GM21367 (cell line): ENCODE measurements around the gene ATXN7.

ENCODE experiments used
- ATAC-seq: cut with Tn5 transposase; IDR thresholded peaks from one replicate; pipeline ENCODE4 v1.9.1; 2021; ENCODE audit not compliant: unreplicated experiment

The ATXN7 gene

DNA sequence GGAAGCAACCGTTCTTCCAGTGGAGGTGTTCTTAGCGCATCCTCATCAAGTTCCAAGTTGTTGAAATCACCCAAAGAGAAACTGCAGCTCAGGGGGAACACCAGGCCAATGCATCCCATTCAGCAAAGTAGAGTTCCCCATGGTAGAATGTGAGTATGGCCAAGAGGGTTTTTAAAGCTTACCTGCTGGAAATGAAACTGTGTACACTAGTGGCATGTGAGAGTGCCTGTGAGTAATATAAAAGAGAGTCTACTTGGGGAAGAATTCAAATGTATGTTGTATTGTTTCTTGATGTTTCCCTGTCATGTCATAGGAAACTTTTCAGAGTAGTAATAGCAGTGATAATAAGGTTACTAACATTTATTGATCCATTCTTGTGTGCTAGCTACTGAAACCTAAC is 116.4 kb downstream of the ATXN7 start:
- no peak for ATAC-seq

DNA sequence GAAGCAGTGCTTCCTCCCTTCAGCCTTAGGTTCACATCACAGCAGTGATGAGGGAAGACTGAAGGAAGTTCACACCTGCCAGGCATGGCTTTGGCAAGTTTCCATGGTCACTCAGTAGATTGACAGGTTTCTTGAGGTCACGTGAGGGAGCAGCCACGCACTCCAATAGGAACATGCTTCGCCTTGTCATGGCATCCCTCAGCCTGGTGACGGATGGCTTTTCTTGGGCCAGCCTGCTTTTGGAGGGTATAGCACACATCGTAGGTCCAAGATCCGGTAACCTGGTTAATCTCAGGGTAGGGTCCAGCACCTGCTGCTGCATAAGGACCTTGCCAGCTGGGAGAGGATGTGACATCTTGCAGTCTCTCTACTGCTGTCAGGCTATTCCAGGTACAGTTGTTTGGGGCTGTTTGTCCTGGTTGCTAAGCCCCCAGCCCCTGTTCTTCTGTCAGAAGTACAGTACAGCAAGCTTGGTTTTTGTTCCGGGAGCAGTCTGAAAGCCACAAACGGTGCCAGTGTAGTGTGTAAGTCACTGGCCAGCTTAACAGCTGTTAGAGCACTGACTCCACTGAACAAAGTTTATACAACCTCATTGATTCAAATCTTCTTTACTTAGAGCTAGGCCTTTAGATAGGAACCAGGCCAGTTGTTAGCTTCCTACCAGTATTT is 117.3 kb downstream of the ATXN7 start:
- no peak for ATAC-seq

DNA sequence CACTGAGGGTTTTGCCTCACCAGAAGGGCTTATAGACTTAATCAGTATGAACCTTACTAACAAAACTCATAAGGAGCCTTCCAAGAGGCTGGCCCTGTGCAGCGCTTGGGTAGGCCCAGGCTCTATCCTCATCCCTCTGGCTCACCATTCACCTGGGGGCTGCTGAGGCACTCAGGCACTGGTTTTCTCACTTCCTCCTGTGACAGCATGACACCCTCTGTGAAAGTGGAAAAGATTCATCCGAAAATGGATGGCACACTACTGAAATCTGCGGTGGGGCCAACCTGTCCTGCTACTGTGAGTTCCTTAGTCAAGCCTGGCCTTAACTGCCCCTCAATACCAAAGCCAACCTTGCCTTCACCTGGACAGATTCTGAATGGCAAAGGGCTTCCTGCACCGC is 118.3 kb downstream of the ATXN7 start:
- no peak for ATAC-seq

DNA sequence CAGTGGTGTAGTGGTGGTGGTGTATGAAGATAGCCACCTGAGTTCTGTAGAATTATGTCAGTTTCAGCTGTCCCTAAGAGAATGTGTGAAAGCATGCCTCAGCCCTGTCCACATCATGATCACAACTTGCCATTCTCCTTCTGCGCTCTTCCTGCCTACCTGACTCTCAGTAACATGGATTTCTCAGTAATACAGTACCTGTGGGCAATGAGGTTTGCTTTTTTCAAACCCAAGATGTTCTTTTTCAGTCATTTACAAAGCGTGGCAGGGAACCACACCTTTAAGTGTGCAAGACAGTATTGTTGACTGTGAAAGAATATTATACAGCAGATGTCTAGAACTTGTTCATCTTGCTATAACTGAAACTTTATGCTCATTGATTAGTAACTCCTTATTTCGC is 120.7 kb downstream of the ATXN7 start:
- no peak for ATAC-seq

DNA sequence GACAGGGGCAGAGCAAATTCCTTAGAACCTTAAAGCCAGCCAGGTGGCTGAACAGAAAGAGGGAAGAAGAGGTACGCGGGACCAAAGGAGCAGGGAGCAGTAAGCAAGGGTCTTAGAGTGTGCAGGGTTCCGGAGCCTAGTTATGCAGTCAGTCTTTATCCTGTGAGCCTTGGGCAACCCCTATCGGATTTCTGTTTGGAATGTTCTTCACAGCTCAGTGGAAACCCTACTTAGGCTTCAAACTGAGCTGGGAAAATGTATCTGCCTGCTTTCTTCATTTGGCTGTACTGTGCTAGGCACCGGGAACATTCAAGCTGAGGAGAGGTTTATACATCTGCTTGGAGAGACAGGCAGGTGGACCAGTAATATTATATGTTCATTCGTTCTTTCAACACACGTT is 122.5 kb downstream of the ATXN7 start:
- no peak for ATAC-seq

DNA sequence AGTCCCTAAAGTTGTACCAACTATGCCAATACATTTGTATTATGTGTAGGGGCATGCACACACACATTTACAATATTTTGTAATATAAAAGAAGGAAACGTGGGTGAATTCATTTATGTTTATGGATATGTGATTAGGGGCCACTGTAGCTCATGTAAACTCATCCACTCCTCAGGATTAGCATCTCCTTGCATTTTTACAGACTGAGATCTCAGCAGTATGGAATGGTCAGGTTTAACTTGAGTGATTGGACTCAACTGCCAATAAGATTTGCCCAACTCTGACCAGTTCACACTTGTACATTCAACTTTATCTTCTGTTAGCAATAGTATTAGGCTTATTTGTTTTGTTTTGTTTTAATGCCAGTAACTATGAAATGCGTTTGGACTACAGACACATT is 123.2 kb downstream of the ATXN7 start:
- ATAC-seq, result no peak

DNA sequence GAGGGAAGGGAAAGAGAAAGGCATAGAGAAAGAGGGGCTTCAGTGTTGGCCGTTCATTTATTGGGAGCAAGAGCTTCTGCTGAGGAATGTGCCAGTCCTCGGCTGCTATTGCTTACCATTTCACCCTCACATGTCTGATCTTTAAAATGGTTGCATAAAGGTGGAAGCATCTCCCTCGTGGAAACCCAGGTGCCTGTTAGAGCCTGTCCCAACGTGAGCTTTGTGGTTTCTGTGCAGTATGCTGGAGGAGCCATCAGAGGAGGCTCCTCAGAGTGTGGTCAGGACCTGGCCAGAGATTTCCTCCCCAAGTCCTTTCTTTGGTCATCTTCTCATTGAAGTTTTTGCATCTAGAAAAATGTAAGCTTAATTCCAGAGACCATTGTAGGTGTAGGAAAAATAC is 125.3 kb downstream of the ATXN7 start:
- ATAC-seq, result no peak

DNA sequence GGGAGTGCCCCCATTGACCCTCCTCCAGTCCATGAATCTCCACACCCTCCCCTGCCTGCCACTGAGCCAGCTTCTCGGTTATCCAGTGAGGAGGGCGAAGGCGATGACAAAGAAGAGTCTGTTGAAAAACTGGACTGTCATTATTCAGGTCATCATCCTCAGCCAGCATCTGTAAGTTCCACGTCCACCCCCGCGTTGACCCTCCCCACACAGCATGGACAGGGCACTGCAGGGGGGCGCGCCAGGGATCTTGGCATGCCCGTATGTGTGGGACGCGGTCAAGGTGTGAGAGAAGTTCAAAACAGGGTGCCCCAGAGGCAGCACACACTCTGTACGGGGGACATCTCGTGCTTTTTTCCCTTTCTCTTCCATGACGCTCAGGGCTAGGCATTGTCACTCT is 126.5 kb downstream of the ATXN7 start:
- ATAC-seq, result no peak

DNA sequence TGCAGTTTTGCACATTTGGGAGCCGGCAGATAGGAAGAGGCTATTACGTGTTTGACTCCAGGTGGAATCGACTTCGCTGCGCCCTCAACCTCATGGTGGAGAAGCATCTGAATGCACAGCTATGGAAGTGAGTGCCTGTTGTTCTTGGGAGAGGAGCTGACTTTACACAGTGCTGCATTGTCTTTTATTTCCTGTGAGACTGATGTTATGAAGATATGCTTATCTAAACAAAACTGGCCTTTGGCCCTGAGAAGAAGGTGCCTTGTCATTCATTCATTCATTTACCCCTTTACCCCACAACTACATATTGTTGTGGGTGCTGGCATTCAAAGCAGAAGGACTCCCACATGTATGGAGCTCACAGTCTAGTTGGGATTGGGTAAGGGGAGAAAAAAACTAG is 127.1 kb downstream of the ATXN7 start:
- no peak for ATAC-seq

DNA sequence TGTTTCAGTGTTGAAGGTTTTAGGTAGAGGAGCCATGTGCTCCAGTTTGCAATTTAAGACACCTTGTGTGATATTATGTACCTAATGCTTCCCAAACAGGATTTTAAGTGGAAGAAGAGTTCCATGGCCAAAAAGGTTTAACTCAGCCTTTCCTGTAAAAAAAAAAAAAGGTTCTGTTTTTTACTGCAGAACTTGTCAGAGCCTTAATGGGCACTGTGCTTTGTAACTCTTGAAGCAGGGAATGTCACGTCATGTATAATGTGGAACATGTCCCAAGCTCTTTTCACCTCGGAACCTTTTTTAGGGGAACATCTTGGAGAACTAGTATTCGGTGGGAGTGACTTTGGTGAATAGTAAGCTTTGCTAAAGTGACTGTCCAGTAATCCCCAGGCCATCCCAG is 128.0 kb downstream of the ATXN7 start:
- ATAC-seq, result no peak

DNA sequence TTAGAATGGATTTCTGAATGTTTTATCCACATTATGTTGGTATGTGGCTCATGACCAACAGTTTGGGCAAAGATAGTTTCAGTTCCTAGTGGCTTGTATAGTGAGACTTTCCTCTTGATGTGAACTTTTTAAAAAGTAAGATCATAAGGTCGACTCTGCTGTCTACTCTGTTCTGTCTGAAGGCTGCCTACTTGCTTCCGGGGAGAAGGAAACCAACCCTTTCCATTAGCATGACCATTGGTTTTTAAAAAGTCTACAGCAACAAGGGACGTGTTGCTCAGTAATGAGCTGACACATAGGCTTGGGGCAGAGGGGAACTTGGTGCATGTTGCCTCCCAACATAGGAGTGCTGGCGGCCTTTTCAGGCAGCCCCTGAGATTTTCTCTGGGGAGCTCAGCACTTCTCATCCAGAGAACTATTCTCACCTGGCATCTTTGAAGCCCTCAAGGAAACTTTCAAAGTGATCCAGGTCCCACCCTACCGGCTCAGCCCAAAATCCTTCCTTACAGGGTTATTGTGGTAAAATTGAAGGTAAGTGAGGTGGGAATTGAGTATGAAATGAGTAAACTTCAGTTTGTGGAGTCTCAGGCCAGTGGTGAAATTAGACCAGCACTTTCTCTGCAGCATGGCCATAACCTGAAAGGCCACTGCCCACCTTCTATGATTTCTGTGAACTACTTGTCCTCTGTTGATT is 129.0 kb downstream of the ATXN7 start:
- no peak for ATAC-seq

DNA sequence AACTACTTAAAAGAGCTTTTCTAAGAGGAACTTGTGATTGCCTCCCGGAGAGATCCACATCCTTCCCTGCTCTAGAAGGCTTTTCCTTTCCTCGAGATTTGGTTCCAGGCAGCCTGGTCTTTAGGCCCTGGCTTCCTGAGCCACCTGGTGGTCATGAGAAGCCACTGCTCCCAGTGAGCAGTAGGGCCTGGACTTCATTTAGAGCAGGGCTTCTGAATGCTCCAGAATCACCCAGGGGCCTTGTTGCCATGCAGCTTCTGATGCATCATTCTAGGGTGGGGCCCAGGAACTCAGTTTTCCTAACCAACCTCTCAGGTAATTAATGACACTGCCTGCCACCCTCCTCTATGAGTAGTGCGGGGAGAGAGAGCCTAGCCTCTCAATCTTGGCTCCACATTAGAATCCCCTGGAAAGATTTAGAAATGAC is 130.0 kb downstream of the ATXN7 start:
- peak; percentile 82 for ATAC-seq

DNA sequence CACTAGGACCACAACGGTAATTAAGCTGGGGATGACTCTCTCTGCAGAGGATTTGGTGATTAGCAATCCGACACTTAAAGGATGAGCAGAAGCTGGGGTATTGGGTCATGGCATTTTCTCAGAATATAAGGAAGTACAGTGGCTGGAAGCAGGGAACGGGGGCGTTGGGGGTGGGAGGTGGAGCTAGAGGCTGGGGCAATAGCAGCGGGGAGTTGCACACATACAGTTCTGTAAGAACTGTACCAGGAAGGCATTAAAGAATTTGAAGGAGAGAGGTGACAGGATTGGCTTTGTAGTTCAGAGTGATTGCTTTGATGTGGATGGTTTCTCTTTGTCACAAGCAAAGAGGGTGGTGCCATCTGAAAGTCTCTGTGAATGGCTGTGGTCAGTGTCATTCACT is 131.4 kb downstream of the ATXN7 start:
- no peak for ATAC-seq

DNA sequence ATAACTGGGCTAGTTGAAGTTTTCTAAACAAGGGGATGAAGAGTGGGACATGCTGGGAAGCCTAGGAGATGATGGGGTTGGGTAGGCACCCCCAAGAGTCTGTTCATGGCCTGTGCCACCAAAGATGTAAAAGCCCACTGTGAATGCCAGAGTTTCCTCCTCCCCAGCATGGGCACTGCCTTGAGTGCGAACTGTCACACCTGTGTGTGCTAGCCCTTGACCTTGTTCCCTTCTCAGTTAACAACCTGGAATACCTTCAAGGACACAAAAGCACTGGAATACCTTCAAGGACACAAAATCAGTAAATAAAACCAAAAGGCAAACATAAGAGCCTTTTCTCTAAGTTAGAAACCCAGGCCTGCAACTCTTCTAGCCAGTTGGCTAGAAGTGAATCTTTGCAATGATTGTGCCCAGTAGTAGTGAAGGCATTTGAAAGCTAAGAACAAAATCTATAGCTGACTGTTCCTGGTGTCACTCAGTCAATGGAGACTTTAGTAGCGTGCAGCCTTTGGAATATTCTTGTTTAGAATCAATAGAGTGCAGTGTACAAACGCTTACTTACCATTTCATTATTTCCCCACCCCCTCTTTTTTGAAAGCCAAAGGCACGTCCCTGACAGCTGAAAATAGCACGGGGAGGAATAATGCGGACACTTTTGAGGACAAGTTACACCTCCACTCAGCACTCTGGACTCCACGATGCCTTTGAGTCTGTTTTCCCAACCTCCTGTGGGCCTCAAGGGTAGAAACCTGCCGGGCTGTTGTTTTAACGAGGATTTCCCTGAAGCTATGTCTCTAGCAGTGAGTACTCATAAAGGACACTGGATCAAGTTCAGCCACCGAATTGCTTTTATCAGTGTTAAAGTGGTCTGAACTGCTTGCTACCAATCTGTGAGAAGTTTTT is 135.4 kb downstream of the ATXN7 start:
- ATAC-seq, result no peak

DNA sequence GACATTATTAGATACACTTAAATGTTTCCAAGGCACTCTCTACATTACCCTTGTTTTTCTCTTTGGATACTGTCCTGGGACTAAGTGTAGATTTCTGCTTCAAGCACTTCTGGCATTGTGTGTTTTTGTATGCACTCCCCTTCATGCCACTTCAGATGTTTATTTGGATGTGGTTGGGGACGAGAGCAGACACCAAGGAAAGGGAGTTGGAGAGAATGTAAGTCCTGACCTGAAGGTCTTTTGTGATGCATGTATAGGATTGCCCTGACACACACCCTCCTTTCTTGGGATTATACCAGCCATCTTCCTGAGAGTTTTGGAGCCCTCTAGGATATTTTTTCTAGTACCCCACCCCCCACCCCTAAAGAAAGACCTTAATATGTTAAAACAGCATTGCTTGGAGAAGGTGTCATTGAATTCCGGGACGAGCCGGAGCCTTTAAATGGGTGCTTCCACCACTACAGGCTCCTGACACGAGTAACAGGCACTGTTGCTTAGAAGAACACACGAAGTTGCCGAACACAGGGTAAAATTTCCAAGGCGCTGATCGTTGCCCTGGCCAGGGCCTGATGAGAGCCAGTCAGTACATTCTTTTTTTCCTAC is 136.9 kb downstream of the ATXN7 start:
- no peak for ATAC-seq

DNA sequence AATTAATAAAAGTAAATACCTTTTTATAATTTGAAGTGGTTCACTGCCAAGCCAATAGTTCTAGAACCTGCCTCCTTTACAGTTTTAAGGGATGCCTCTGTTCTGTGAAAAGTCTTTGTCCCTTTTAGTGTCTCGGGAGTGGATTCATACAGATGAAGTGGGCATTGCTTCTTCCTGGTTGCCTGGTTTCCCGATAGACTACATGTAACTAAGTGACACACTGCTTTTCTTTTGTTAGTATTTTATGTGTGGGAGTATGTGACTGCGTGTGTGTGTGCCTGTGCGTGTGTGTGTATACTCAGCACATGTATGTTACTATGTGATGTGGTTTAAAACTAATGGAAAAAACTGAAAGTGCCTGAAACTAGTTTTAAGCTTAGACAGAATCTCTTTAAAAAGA is 138.6 kb downstream of the ATXN7 start:
- ATAC-seq, result no peak

DNA sequence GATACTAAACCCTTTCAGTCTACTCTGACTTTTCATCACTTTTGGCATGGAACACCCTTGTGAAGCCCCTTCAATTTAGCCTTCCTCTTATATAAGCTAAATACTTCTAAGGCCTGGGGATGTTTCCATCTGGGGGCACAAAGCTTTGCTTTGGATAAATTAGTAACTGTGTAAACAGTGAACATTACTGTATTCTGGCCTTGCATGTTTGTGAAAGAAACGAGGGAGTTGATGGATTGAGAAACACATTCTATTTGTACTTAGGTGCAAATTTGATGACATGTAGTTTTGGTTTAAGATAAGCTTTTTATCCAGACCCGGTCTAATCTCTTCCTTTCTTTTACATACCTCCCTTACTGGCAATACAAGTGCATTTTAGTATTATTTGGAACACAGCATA is 139.9 kb downstream of the ATXN7 start:
- ATAC-seq, result no peak

DNA sequence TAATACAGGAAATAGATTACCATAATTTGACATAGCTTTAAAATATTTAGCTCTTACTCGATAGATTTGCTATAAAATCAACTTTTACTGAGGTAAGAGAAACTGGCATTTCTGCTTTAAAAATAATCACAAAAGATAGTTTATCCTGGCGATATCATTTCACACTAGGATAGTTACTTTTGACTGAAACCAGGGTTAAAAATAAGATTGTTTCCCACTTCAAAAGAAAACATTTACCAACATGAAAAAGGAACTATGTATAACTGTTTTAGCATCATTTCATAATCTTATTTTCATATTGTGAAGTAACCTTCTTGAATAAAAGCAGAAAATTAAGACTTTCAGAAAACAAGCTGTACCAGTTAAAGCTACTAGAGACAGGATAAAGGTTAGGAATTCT is 144.3 kb downstream of the ATXN7 start:
- no peak for ATAC-seq

DNA sequence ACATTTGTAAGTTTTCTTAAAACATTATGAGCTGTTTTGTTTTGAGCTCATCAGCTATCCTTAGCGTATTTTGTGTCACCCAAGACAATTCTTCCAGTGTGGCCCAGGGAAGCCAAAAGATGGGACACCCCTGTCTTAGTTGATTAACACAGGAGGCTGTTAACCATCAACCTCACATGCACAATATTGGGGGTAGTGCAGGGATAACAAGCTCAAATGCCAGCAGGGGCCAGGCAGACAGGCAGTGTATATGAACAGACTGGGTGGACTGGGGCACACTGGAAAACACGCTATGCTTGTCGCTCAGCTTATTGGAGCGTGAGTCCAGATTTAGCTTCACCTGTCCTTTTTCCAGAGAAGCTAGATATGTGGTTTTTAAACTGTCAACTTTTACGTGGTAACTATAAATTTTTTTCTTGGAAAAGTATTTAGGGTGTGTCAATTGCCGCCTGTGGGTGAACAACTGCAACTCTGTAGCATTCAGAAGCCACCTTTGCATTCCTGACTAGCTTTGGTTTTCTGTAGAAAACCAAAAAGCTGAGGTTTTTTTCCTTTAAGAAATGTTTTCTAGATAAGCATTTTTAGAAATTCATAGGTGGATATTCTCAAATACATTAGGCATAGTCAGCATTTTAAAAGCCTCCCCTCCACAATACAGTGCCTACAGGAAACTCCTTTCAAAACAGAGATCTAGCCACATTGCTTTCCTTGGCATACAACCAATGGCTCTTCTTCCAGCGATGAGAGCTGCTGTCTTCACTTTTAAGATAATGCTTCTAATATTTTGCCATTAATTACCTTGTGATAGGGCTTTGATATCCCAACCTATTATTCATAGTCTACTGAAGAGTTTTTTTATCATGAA is 145.1 kb downstream of the ATXN7 start:
- ATAC-seq, result no peak

DNA sequence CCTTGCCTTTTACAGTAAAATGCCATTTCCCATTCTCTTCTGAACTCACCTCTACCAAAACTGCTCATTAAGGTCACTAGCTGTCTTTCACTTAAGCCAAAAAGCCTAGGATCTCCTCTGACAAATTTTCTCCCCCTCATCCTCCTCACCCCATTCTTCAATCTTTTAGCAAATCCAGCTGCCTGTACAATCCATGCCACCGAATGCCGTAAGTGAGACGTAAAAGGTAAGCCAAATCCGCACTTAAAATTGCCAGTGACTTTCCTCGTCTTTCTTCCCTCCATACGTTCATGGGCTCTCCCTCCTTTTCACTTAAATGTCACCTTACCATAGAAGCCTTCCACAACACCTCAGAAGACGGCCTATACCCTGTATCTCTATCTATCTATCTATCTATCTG is 145.9 kb downstream of the ATXN7 start:
- no peak for ATAC-seq

DNA sequence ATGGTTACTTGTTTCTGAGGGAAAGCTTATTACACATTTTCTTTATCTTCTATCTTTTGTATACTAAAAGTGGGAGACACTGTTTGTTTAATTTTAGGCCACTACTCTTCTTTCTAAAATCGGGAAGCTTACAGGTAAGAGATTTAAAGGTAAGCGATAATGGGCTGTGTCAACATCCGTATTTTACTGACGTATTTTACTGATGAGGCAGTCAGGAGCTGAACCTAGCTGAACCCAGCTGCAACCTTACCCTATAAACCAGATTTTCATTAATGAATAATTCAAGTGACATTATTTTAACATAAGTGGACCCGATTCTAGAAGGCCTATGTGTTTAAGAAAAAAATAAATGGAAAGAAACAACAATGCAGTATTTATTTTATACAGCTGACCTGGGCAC is 146.5 kb downstream of the ATXN7 start:
- ATAC-seq, result no peak
